ENCODE data around the gene SYT13.

DNA sequence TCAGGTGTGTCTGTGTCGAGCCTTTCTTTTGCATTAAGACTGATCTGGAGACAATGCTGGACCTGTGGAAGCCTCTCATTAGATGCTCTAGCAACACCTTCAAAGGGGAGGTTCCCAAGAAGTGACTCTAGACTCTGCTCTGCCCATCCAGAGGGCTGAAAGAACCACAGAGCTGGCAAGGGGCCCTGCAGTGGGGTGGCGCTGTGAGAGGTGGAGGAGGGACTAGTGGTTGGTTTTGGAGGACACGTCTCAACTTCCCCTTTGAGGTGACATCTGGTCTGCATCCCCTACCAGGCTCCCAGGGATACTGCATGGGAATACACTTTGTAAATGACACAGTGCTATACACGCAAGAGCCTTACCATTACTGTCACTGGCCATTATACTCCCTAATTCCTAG lies 34.2 kb upstream of the SYT13 start:
- TF ChIP-seq CTCF (IDR thresholded peaks at IDR 0.05) = no peak
- no peak for TF ChIP-seq EP300 (IDR thresholded peaks at IDR 0.05)

Measured in esophagus muscularis mucosa (tissue), 3 donors.